GM23338 (cell line): ENCODE results near the gene L3MBTL4. TPM values are rescaled to one million over a fixed set of nuclear protein-coding genes. Genes with fewer than 3 reads are reported as not detected.

Source experiments
- ATAC-seq: fragments of 200-7000 bp; cut with Tn5 transposase; 3 replicates; pipeline ENCODE4 v1.9.1; 2020
- DNase-seq: peaks from one replicate; pipeline ENCODE4 v3.0.0-alpha.2; 2015; ENCODE audit warnings: low spot score
- H2AFZ ChIP-seq: fragments of 200-600 bp; sonication (generic); 2 replicates; pipeline ENCODE4 v1.8.0; 2016; ENCODE audit warnings: antibody characterized with exemption, mild to moderate bottlenecking, moderate library complexity
- H3F3A ChIP-seq: fragments of 200-600 bp; sonication (generic); replicated peaks from 2 replicates; pipeline ENCODE4 v1.8.0; 2017; ENCODE audit warnings: antibody characterized with exemption, mixed run types, low read depth
- H3K27ac ChIP-seq: fragments of 200-600 bp; sonication (generic); 2 replicates; pipeline ENCODE4 v1.6.1; 2016; ENCODE audit warnings: low read depth
- H3K27me3 ChIP-seq: fragments of 200-600 bp; sonication (generic); 2 replicates; pipeline ENCODE4 v1.8.0; 2016; ENCODE audit warnings: mild to moderate bottlenecking, mixed run types, moderate library complexity; ENCODE audit not compliant: insufficient read depth
- H3K36me3 ChIP-seq: fragments of 200-600 bp; sonication (generic); 2 replicates; pipeline ENCODE4 v1.8.0; 2016; ENCODE audit warnings: mild to moderate bottlenecking; ENCODE audit not compliant: insufficient read depth
- H3K4me1 ChIP-seq: fragments of 200-600 bp; sonication (generic); 2 replicates; pipeline ENCODE4 v1.8.0; 2016; ENCODE audit warnings: mild to moderate bottlenecking, moderate library complexity; ENCODE audit not compliant: insufficient read depth
- H3K4me2 ChIP-seq: fragments of 200-600 bp; sonication (generic); 2 replicates; pipeline ENCODE4 v1.7.1; 2017; ENCODE audit warnings: mixed run types
- H3K4me3 ChIP-seq: fragments of 200-600 bp; sonication (generic); 2 replicates; pipeline ENCODE4 v1.6.1; 2016; ENCODE audit warnings: mixed run types
- H3K79me2 ChIP-seq: fragments of 200-600 bp; sonication (generic); replicated peaks from 2 replicates; pipeline ENCODE4 v1.8.0; 2017; ENCODE audit warnings: mild to moderate bottlenecking; ENCODE audit not compliant: insufficient read depth
- H3K9me2 ChIP-seq: fragments of 200-600 bp; sonication (generic); 2 replicates; pipeline ENCODE4 v1.8.0; 2017; ENCODE audit not compliant: insufficient read depth
- H4K20me1 ChIP-seq: fragments of 200-600 bp; sonication (generic); replicated peaks from 2 replicates; pipeline ENCODE4 v1.8.0; 2017; ENCODE audit warnings: mild to moderate bottlenecking; ENCODE audit not compliant: insufficient read depth
- H3K27ac Mint-ChIP-seq: 2 replicates; pipeline ENCODE4 v1.8.0; 2020; ENCODE audit warnings: inconsistent platforms, mild to moderate bottlenecking, moderate library complexity, mixed read lengths
- H3K27me3 Mint-ChIP-seq: 3 replicates; pipeline ENCODE4 v1.8.0; 2022; ENCODE audit warnings: low read depth, mild to moderate bottlenecking, moderate library complexity, mixed read lengths, inconsistent platforms; ENCODE audit not compliant: insufficient read depth, poor library complexity
- H3K36me3 Mint-ChIP-seq: 3 replicates; pipeline ENCODE4 v1.8.0; 2021; ENCODE audit warnings: low read depth, mild to moderate bottlenecking, inconsistent platforms, moderate library complexity, mixed read lengths
- H3K4me1 Mint-ChIP-seq: 3 replicates; pipeline ENCODE4 v1.8.0; 2020; ENCODE audit warnings: mild to moderate bottlenecking, inconsistent platforms, mixed read lengths
- H3K4me3 Mint-ChIP-seq: 3 replicates; pipeline ENCODE4 v1.8.0; 2021; ENCODE audit warnings: moderate library complexity, mild to moderate bottlenecking, inconsistent platforms, mixed read lengths
- H3K9me3 Mint-ChIP-seq: 3 replicates; pipeline ENCODE4 v1.8.0; 2020; ENCODE audit warnings: moderate library complexity, mild to moderate bottlenecking, inconsistent platforms, mixed read lengths
- CREB1 ChIP-seq: fragments of 250-450 bp; sonication (Bioruptor Pico); IDR thresholded peaks from 2 replicates; pipeline ENCODE4 v1.5.0; 2020; ENCODE audit warnings: low read depth, mild to moderate bottlenecking, moderate library complexity
- ETS1 ChIP-seq: IDR thresholded peaks from 2 replicates; pipeline ENCODE4 v1.6.1; 2016; ENCODE audit warnings: antibody characterized with exemption
- EZH2 ChIP-seq: fragments of 200-600 bp; sonication (generic); IDR thresholded peaks from one replicate; pipeline ENCODE4 v1.8.0; 2017; ENCODE audit warnings: antibody characterized with exemption, mild to moderate bottlenecking, low read depth; ENCODE audit not compliant: unreplicated experiment
- EZH2phosphoT487 ChIP-seq: fragments of 200-600 bp; sonication (generic); IDR thresholded peaks from one replicate; pipeline ENCODE4 v1.8.1; 2018; ENCODE audit warnings: antibody characterized with exemption; ENCODE audit not compliant: unreplicated experiment
- JUNB ChIP-seq: IDR thresholded peaks from one replicate; pipeline ENCODE4 v1.6.1; 2016; ENCODE audit warnings: antibody characterized with exemption; ENCODE audit not compliant: unreplicated experiment
- NANOG ChIP-seq: IDR thresholded peaks from 2 replicates; pipeline ENCODE4 v1.6.1; 2016; ENCODE audit warnings: antibody characterized with exemption, borderline replicate concordance
- POLR2AphosphoS5 ChIP-seq: IDR thresholded peaks from 2 replicates; pipeline ENCODE4 v1.6.1; 2016; ENCODE audit warnings: antibody characterized with exemption, low read depth
- REST ChIP-seq: IDR thresholded peaks from one replicate; pipeline ENCODE4 v1.6.1; 2018; ENCODE audit warnings: antibody characterized with exemption; ENCODE audit not compliant: unreplicated experiment
- ZNF114 ChIP-seq: fragments of 250-450 bp; sonication (Bioruptor Pico); IDR thresholded peaks from 2 replicates; pipeline ENCODE4 v1.5.0; 2020; ENCODE audit warnings: mild to moderate bottlenecking, moderate library complexity
- ZNF331 ChIP-seq: fragments of 250-450 bp; sonication (Bioruptor Pico); IDR thresholded peaks from 2 replicates; pipeline ENCODE4 v1.5.0; 2020; ENCODE audit warnings: low read depth, mild to moderate bottlenecking, moderate library complexity
- polyA plus RNA-seq: library from polyadenylated mRNA; unstranded; fragments of >200 nt; fragmentation: Nextera tagmentation; extraction: Ambion mirVana; gene quantifications from 2 replicates; pipeline ENCODE4 v1.2.1, GENCODE V29; 2016
- total RNA-seq: library from RNA; depleted of rRNA; stranded (reverse); fragments of >200 nt; shearing (Covaris generic); gene quantifications from 2 replicates; pipeline ENCODE4 v1.2.3, GENCODE V29; 2014
- TF ChIP-seq, protein P1 (sequence below): fragments of 250-450 bp; sonication (Bioruptor Pico); IDR thresholded peaks from 2 replicates; pipeline ENCODE4 v1.5.0; 2020; ENCODE audit warnings: mild to moderate bottlenecking, moderate library complexity
- TF ChIP-seq, protein P2 (sequence below), 2 experiments: fragments of 200-600 bp in 1 of 2; sonication (generic) in 1 of 2; conservative IDR thresholded peaks; 2 replicates each; pipeline versions ENCODE4 v1.5.1 to v1.6.1; 2016 to 2017; ENCODE audit warnings: antibody characterized with exemption in 2 of 2, low read depth in 2 of 2, mild to moderate bottlenecking in 2 of 2, moderate library complexity in 1 of 2

L3MBTL4 gene
- total and polyA plus RNA-seq, 2 experiments from 2014 or later: 0.48 to 2.8 TPM

DNA sequence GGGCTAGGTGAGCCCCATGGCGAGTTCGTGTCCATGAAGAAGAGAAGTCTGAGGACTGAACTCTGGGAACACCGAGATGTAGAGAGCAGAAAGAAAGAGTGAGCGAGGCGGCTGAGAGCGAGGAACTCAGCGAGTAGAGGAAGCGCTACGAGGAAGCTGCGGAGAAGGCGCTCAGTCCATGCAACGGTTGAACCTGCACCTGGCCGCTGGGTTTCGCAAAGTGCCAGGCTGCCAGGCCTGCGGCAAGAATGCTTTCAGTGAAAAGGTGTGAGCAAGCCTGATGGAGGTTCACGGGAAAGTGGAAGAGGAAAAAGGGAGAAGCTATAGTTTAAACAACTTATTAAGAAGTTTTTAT, 268.4 kb downstream of the L3MBTL4 start:
- H3K9me2 ChIP-seq: no peaks in the 10 kb centered on the region
- ATAC-seq (peak; percentile 79), DNase-seq (peak; percentile 15)
- H3K36me3 ChIP-seq: no peaks in the 10 kb centered on the region
- H3K4me3 ChIP-seq: no peak overlapping the region
- H3F3A ChIP-seq: no peaks in the 10 kb centered on the region
- peak overlapping the region; percentile 78; the same call in 1 of the 2 replicates for H2AFZ ChIP-seq
- Mint-ChIP-seq H3K4me1 (peaks cover 7% of the 10 kb centered on the region; the same call in 2 of the 3 replicates), H3K36me3 (no peaks in the 10 kb centered on the region), H3K4me3 (no peak overlapping the region), H3K9me3 (no peaks in the 10 kb centered on the region), H3K27ac (no peak overlapping the region), H3K27me3 (no peaks in the 10 kb centered on the region)
- TF ChIP-seq ZNF114 (CRISPR knock-in tag): no peak
- TF ChIP-seq, protein P1, sequence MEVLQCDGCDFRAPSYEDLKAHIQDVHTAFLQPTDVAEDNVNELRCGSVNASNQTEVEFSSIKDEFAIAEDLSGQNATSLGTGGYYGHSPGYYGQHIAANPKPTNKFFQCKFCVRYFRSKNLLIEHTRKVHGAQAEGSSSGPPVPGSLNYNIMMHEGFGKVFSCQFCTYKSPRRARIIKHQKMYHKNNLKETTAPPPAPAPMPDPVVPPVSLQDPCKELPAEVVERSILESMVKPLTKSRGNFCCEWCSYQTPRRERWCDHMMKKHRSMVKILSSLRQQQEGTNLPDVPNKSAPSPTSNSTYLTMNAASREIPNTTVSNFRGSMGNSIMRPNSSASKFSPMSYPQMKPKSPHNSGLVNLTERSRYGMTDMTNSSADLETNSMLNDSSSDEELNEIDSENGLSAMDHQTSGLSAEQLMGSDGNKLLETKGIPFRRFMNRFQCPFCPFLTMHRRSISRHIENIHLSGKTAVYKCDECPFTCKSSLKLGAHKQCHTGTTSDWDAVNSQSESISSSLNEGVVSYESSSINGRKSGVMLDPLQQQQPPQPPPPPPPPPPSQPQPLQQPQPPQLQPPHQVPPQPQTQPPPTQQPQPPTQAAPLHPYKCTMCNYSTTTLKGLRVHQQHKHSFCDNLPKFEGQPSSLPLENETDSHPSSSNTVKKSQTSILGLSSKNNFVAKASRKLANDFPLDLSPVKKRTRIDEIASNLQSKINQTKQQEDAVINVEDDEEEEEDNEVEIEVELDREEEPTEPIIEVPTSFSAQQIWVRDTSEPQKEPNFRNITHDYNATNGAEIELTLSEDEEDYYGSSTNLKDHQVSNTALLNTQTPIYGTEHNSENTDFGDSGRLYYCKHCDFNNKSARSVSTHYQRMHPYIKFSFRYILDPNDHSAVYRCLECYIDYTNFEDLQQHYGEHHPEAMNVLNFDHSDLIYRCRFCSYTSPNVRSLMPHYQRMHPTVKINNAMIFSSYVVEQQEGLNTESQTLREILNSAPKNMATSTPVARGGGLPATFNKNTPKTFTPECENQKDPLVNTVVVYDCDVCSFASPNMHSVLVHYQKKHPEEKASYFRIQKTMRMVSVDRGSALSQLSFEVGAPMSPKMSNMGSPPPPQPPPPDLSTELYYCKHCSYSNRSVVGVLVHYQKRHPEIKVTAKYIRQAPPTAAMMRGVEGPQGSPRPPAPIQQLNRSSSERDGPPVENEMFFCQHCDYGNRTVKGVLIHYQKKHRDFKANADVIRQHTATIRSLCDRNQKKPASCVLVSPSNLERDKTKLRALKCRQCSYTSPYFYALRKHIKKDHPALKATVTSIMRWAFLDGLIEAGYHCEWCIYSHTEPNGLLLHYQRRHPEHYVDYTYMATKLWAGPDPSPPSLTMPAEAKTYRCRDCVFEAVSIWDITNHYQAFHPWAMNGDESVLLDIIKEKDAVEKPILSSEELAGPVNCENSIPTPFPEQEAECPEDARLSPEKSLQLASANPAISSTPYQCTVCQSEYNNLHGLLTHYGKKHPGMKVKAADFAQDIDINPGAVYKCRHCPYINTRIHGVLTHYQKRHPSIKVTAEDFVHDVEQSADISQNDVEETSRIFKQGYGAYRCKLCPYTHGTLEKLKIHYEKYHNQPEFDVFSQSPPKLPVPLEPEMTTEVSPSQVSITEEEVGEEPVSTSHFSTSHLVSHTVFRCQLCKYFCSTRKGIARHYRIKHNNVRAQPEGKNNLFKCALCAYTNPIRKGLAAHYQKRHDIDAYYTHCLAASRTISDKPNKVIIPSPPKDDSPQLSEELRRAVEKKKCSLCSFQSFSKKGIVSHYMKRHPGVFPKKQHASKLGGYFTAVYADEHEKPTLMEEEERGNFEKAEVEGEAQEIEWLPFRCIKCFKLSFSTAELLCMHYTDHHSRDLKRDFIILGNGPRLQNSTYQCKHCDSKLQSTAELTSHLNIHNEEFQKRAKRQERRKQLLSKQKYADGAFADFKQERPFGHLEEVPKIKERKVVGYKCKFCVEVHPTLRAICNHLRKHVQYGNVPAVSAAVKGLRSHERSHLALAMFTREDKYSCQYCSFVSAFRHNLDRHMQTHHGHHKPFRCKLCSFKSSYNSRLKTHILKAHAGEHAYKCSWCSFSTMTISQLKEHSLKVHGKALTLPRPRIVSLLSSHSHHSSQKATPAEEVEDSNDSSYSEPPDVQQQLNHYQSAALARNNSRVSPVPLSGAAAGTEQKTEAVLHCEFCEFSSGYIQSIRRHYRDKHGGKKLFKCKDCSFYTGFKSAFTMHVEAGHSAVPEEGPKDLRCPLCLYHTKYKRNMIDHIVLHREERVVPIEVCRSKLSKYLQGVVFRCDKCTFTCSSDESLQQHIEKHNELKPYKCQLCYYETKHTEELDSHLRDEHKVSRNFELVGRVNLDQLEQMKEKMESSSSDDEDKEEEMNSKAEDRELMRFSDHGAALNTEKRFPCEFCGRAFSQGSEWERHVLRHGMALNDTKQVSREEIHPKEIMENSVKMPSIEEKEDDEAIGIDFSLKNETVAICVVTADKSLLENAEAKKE: no peak
- no peak for TF ChIP-seq REST
- TF ChIP-seq CREB1 (CRISPR knock-in tag): no peak
- TF ChIP-seq EZH2: no peak
- TF ChIP-seq EZH2phosphoT487: no peak
- no peak for TF ChIP-seq POLR2AphosphoS5
- TF ChIP-seq, protein P2, sequence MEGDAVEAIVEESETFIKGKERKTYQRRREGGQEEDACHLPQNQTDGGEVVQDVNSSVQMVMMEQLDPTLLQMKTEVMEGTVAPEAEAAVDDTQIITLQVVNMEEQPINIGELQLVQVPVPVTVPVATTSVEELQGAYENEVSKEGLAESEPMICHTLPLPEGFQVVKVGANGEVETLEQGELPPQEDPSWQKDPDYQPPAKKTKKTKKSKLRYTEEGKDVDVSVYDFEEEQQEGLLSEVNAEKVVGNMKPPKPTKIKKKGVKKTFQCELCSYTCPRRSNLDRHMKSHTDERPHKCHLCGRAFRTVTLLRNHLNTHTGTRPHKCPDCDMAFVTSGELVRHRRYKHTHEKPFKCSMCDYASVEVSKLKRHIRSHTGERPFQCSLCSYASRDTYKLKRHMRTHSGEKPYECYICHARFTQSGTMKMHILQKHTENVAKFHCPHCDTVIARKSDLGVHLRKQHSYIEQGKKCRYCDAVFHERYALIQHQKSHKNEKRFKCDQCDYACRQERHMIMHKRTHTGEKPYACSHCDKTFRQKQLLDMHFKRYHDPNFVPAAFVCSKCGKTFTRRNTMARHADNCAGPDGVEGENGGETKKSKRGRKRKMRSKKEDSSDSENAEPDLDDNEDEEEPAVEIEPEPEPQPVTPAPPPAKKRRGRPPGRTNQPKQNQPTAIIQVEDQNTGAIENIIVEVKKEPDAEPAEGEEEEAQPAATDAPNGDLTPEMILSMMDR (conservative IDR thresholded peaks at IDR 0.05; ENCODE audit: low read depth in 2 of 2): no peak
- no peak for TF ChIP-seq ETS1
- TF ChIP-seq ZNF331 (CRISPR knock-in tag): no peak
- no peak for TF ChIP-seq JUNB
- no peak for TF ChIP-seq NANOG
- no peaks in the 10 kb centered on the region for H4K20me1 ChIP-seq
- no peak overlapping the region for H3K27ac ChIP-seq
- no peaks in the 10 kb centered on the region for H3K27me3 ChIP-seq
- H3K79me2 ChIP-seq: no peaks in the 10 kb centered on the region
- H3K4me1 ChIP-seq: no peaks in the 10 kb centered on the region
- H3K4me2 ChIP-seq: 0 out of 2 replicates have a peak overlapping the region, but pooled peaks have one; percentile 30
